Smooth muscle cell (in vitro differentiated cells): ENCODE results near the gene NHERF2. TPM values are rescaled to one million over a fixed set of nuclear protein-coding genes. Genes with fewer than 3 reads are reported as not detected.

Experiments
- DNase-seq: peaks from one replicate; lab custom pipeline; 2025; ENCODE audit not compliant: unreplicated experiment; lab: John Stamatoyannopoulos, UW
- H2AFZ ChIP-seq: fragments of 200-600 bp; sonication (generic); 2 replicates; pipeline ENCODE4 v1.6.0; 2016; ENCODE audit warnings: antibody characterized with exemption, low read depth, mild to moderate bottlenecking
- H3F3A ChIP-seq: fragments of 200-600 bp; sonication (generic); 2 replicates; pipeline ENCODE4 v1.6.0; 2017; ENCODE audit warnings: antibody characterized with exemption, low read depth
- H3K27ac ChIP-seq: fragments of 200-600 bp; sonication (generic); 2 replicates; pipeline ENCODE4 v1.5.1; 2016; ENCODE audit warnings: low read depth, mild to moderate bottlenecking
- H3K27me3 ChIP-seq: fragments of 200-600 bp; sonication (generic); 2 replicates; pipeline ENCODE4 v1.6.1; 2016; ENCODE audit warnings: low read depth, mild to moderate bottlenecking
- H3K36me3 ChIP-seq: fragments of 200-600 bp; sonication (generic); 2 replicates; pipeline ENCODE4 v1.5.1; 2016; ENCODE audit warnings: low read depth
- H3K4me1 ChIP-seq: fragments of 200-600 bp; sonication (generic); 2 replicates; pipeline ENCODE4 v1.5.1; 2016; ENCODE audit warnings: low read depth
- H3K4me2 ChIP-seq: fragments of 200-600 bp; sonication (generic); 2 replicates; pipeline ENCODE4 v1.6.0; 2016; ENCODE audit warnings: mild to moderate bottlenecking
- H3K4me3 ChIP-seq: fragments of 200-600 bp; sonication (generic); 2 replicates; pipeline ENCODE4 v1.5.1; 2016; ENCODE audit warnings: mild to moderate bottlenecking
- H3K79me2 ChIP-seq: fragments of 200-600 bp; sonication (generic); 2 replicates; pipeline ENCODE4 v1.6.0; 2016; ENCODE audit warnings: low read depth, mild to moderate bottlenecking
- H3K9ac ChIP-seq: fragments of 200-600 bp; sonication (generic); 2 replicates; pipeline ENCODE4 v1.6.0; 2016; ENCODE audit warnings: low read depth
- H3K9me3 ChIP-seq: fragments of 200-600 bp; sonication (generic); replicated peaks from 2 replicates; pipeline ENCODE4 v1.5.1; 2016; ENCODE audit warnings: low read depth
- H4K20me1 ChIP-seq: fragments of 200-600 bp; sonication (generic); 2 replicates; pipeline ENCODE4 v1.6.0; 2016; ENCODE audit warnings: low read depth
- WGBS: methylation state at CpG from one replicate; pipeline ENCODE4 v1.1.7; 2016; ENCODE audit warnings: low lambda C conversion rate; 5-methylcytosine and 5-hydroxymethylcytosine counted together
- polyA plus RNA-seq: library from polyadenylated mRNA; unstranded; fragments of >200 nt; fragmentation: Nextera tagmentation; extraction: Ambion mirVana; gene quantifications from 2 replicates; pipeline ENCODE4 v1.2.1, GENCODE V29; 2016
- total RNA-seq: library from RNA; depleted of rRNA; stranded (reverse); fragments of >200 nt; gene quantifications from 2 replicates; pipeline ENCODE4 v1.2.3, GENCODE V29; 2014
- TF ChIP-seq, protein P1 (sequence below): fragments of 200-600 bp; sonication (generic); IDR thresholded peaks from 2 replicates; pipeline ENCODE4 v1.5.1; 2017; ENCODE audit warnings: borderline replicate concordance, mild to moderate bottlenecking, antibody characterized with exemption; ENCODE audit not compliant: insufficient read depth, poor library complexity, severe bottlenecking

The NHERF2 gene
- total and polyA plus RNA-seq, 2 experiments from 2014 or later: 14.4 to 40.2 TPM

DNA sequence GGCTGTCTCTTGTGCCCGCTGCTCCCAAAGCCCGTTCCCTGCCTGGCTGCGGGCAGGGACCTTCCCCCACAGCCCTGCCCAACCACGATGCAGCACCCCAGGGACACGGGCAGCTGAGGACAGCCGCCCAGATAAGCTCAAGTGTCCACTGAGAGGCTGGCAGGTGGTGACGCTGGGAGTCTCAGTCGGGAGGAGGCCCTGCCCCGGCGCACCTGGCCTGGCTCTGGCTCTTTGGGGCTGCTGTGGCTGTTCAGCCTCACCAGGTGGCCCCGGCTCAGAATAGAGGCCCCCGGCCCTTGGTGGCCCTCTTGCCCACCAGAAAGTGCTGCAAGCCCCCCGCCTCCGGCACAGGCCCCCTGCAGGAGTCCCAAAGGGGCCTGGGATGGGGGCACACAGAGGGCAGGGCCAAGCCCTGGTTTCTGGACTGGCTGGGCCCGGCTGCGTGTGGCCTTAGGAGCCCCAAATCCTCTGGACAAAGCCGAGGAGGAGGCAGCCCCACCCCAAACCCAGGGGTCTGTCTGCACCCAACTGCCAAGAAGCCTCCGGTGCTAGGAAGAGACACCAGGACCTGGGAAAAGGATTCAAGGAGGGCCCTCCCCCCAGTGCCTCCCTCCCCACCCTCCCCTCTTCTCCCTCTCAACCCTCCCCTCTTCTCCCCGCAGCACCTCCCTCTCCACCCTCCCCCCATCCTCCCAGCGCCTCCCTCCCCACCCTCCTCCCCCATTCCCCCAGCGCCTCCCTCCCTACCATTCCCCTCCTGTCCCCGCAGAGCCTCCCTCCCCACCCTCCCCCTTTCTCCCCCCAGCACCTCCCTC, 15.7 kb downstream of the NHERF2 start:
- no peak for DNase-seq
- H3K27ac ChIP-seq: no peak overlapping the region
- no peak overlapping the region for H2AFZ ChIP-seq
- H3K4me3 ChIP-seq: no peak overlapping the region
- peaks cover 9% of the 10 kb centered on the region for H3K4me1 ChIP-seq
- no peaks in the 10 kb centered on the region for H3F3A ChIP-seq
- H3K9ac ChIP-seq: no peak overlapping the region
- no peaks in the 10 kb centered on the region for H3K9me3 ChIP-seq
- TF ChIP-seq, protein P1, sequence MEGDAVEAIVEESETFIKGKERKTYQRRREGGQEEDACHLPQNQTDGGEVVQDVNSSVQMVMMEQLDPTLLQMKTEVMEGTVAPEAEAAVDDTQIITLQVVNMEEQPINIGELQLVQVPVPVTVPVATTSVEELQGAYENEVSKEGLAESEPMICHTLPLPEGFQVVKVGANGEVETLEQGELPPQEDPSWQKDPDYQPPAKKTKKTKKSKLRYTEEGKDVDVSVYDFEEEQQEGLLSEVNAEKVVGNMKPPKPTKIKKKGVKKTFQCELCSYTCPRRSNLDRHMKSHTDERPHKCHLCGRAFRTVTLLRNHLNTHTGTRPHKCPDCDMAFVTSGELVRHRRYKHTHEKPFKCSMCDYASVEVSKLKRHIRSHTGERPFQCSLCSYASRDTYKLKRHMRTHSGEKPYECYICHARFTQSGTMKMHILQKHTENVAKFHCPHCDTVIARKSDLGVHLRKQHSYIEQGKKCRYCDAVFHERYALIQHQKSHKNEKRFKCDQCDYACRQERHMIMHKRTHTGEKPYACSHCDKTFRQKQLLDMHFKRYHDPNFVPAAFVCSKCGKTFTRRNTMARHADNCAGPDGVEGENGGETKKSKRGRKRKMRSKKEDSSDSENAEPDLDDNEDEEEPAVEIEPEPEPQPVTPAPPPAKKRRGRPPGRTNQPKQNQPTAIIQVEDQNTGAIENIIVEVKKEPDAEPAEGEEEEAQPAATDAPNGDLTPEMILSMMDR: no peak
- no peaks in the 10 kb centered on the region for H3K27me3 ChIP-seq
- H3K36me3 ChIP-seq: no peaks in the 10 kb centered on the region
- 96% methylated on average over 18 of the region's 22 CpGs for WGBS
- no peak overlapping the region for H3K4me2 ChIP-seq
- no peaks in the 10 kb centered on the region for H3K79me2 ChIP-seq
- no peaks in the 10 kb centered on the region for H4K20me1 ChIP-seq

DNA sequence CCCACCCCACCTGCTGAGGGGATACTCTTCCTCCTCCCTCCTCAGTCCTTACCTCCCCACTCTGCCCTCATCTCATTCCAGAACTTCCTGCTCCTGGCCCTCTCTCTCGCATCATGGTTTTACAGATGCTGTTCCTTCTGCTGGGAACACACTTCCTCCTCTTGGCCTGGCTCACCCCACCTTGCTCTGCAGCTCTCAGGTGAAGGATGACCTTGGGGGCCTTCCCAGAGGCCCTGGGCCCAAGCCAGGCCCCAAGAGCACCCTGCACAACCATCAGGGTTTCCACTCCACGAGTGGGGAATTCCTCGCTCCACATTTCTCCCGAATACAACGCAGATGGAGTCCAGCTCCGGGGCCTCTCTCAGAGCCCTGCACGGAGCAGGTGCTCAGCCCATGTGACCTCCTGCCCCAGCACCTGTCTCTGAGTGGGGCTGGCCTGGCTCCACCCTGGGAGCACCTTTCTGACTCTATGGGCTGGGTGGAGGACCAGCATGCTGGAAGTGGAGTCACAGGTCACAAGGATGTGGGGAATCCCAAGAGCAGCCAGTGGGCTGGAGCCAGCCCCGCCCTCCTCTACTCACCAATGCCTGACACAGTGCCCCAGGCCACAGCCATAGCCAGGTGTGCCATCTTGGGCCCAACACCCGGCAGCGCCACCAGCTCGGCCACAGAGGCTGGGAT, 16.4 kb downstream of the NHERF2 start:
- Histone ChIP-seq H3K4me2 (no peak overlapping the region), H3K27me3 (no peaks in the 10 kb centered on the region), H2AFZ (no peak overlapping the region), H3K79me2 (peaks cover 3% of the 10 kb centered on the region), H3K9ac (no peak overlapping the region), H4K20me1 (no peaks in the 10 kb centered on the region), H3K4me1 (peaks cover 9% of the 10 kb centered on the region), H3K36me3 (no peaks in the 10 kb centered on the region), H3K27ac (no peak overlapping the region), H3F3A (no peaks in the 10 kb centered on the region), H3K4me3 (no peak overlapping the region), H3K9me3 (no peaks in the 10 kb centered on the region)
- DNase-seq: no peak
- 96% methylated on average over 10 of the region's 11 CpGs for WGBS
- TF ChIP-seq, protein P1: no peak

DNA sequence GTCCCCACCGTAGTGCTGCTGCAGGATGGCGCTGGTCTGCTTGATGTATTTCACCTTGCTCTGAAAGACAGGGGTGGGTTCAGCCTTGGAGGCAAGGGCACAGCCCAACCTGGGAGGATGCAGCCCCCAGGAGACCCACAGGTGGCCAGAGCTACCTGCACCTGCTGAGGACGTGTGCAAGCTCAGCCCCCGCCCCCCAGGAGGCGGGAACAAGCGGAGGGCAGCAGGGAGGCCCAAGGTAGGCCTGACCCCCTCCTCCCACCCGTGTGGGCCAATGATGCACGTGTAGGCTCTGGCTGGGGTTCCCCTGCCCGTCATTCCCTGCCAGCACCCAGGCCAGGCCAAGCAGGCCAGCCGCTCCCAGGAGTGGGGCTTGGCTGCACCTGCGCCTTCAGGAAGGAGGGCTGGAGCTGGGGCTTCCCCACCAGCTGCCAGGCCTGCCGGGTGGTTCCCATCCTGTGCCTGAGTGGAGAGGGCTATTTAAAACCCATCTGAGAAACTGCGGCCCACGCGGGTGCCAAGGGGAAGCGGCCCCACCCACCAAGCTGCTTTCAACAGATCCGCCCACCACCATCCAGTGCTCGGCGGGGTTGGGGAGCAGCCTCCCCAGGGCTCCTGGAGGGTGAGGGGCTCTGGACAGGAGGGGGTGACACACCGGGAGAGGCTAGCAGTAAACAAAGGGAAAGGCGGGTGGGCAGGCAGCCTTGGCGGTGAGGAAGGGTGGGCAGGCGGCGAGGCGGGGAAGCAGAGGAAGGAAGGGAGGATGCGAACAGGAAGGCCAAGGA, 17.2 kb downstream of the NHERF2 start:
- H3K27ac ChIP-seq: no peak overlapping the region
- H3K9ac ChIP-seq: no peak overlapping the region
- no peaks in the 10 kb centered on the region for H3K27me3 ChIP-seq
- no peaks in the 10 kb centered on the region for H3F3A ChIP-seq
- H3K36me3 ChIP-seq: no peaks in the 10 kb centered on the region
- no peak overlapping the region for H3K4me3 ChIP-seq
- TF ChIP-seq, protein P1: no peak
- H3K4me2 ChIP-seq: no peak overlapping the region
- H4K20me1 ChIP-seq: no peaks in the 10 kb centered on the region
- peaks cover 14% of the 10 kb centered on the region for H3K4me1 ChIP-seq
- H3K79me2 ChIP-seq: peaks cover 11% of the 10 kb centered on the region
- 96% methylated on average over 23 of the region's 26 CpGs for WGBS
- no peak for DNase-seq
- H3K9me3 ChIP-seq: no peaks in the 10 kb centered on the region
- no peak overlapping the region for H2AFZ ChIP-seq
